AG04449 (cell line): ENCODE results near the gene MAST4.
"Not testable (repeated sequence)": the region's sequence is repeated elsewhere in the genome, so short reads cannot be mapped to it uniquely, and the experiment has no call there.

Experiments used
- CTCF ChIA-PET: fragments of 350-600 bp; formaldehyde crosslinking; extraction: SDS; loops from one replicate; lab custom pipeline; 2021; ENCODE audit warnings: antibody characterized with exemption; lab: Yijun Ruan, JAX
- POLR2A ChIA-PET: fragments of 400-600, 350-600 bp; formaldehyde crosslinking; extraction: SDS; loops from one replicate; lab custom pipeline; 2020; ENCODE audit warnings: antibody characterized with exemption, inconsistent platforms; lab: Yijun Ruan, JAX
- DNase-seq: peaks from one replicate; pipeline ENCODE4 v3.0.0-alpha.2; 2010; ENCODE audit warnings: low read depth, low spot score
- H3K4me3 ChIP-seq: 2 replicates; pipeline ENCODE4 v1.5.1; 2011; ENCODE audit warnings: low read depth, mild to moderate bottlenecking, control low read depth, low read length
- CTCF ChIP-seq: IDR thresholded peaks from one replicate; pipeline ENCODE4 v1.5.1; 2011; ENCODE audit warnings: mild to moderate bottlenecking, moderate library complexity, low read length, control low read depth, inconsistent platforms; ENCODE audit not compliant: insufficient read depth; ENCODE audit errors: missing control alignments

The MAST4 gene

GRCh38 chr5:66680804-66681203 lies 84.6 kb downstream of the MAST4 start:
- TF ChIP-seq CTCF: no peak
- no peak for DNase-seq
- ChIA-PET CTCF (no interaction called here), POLR2A (no interaction called here)
- no peak overlapping the region for H3K4me3 ChIP-seq

- ChIA-PET CTCF (no interaction called here), POLR2A (no interaction called here)
- TF ChIP-seq CTCF: no peak
These were observed 88.5 kb downstream of the MAST4 start for GRCh38 chr5:66684663-66685062.

DNA sequence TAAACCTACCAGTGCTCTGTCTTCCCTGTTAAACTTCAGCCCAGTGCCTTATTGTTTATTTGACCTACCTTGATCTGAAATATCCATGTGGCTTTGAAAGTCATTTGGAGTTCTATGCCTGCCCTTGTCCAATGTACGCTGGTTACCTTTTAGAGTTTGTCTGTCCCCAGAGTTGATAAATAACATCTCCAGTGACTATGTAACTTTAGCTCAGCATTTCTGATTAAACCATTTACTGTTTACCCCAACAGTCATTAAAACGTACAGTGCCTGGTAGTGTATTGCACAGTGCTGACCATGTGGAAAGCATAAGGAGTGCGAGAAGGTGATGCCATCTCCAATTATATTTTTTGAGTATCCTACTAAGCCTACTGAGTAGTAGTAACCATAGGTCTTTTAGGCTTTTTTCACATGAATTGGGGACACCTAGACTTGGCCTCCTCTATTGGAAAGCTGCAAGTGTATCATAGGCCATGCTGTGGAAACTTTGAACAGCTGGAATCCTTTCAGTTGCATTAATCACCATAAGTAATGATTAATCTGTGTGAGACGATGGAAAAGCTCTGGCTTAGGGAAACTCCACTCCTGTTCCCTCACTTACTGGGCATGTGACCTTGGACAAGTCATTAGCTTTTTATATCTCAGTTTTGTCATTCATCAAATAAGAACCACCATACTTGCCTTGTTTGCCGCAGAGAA lies 93.5 kb downstream of the MAST4 start:
- TF ChIP-seq CTCF: no peak
- no peak for DNase-seq
- ChIA-PET POLR2A (no interaction called here), CTCF (no interaction called here)
- no peak overlapping the region for H3K4me3 ChIP-seq

More at GRCh38 chr5:66684663-66685062, 88.5 kb downstream of the MAST4 start:
- no peak for DNase-seq
- H3K4me3 ChIP-seq: no peak overlapping the region

DNA sequence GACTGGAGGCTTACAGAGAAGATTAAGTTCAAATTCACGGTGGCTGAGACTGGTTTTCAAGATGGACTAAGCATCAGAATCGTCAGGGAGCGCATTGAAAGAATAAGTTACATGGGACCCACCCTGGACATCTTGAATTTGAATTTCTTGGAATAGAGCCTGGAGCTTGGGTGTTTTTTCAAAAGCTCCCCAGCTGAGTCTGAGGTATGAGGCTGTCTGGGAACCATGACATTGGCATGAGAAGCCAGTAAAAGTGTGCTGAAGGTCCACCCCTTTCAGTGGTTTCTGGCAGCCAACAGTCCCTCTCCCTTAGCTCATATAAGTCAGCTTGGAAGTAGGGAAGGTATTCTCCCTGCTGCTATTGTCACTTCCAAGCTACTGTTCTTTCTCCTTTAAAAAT lies 97.8 kb downstream of the MAST4 start:
- TF ChIP-seq CTCF: no peak
- POLR2A ChIA-PET: no interaction called here
- CTCF ChIA-PET: interaction anchor here (0.9 kb wide), 1 partner anchor 386 kb away, joined by 3 read pairs; no protein-coding TSS in a partner anchor

GRCh38 chr5:66695840-66696239 lies 99.6 kb downstream of the MAST4 start:
- DNase-seq, H3K4me3 ChIP-seq, CTCF ChIA-PET, POLR2A ChIA-PET: not testable (repeated sequence)

More for the DNA sequence above, 97.8 kb downstream of the MAST4 start:
- no peak overlapping the region for H3K4me3 ChIP-seq
- DNase-seq: no peak

GRCh38 chr5:66697796-66698564 lies 101.8 kb downstream of the MAST4 start:
- H3K4me3 ChIP-seq: no peak overlapping the region
- DNase-seq: no peak
- ChIA-PET POLR2A (no interaction called here), CTCF (no interaction called here)
- no peak for TF ChIP-seq CTCF

- no peak overlapping the region for H3K4me3 ChIP-seq
- POLR2A ChIA-PET: no interaction called here
- no peak for DNase-seq
- CTCF ChIA-PET: no interaction called here
- TF ChIP-seq CTCF: no peak
These were observed 105.1 kb downstream of the MAST4 start for GRCh38 chr5:66701244-66701643.
